NCI-H510A (cell line): ENCODE measurements around the gene PPARA.
A peak's percentile ranks its signal among the peaks of the same experiment; 100 is the strongest.

Source experiments
- DNase-seq: peaks from one replicate; lab custom pipeline; 2025; lab: John Stamatoyannopoulos, UW

The PPARA gene

DNA sequence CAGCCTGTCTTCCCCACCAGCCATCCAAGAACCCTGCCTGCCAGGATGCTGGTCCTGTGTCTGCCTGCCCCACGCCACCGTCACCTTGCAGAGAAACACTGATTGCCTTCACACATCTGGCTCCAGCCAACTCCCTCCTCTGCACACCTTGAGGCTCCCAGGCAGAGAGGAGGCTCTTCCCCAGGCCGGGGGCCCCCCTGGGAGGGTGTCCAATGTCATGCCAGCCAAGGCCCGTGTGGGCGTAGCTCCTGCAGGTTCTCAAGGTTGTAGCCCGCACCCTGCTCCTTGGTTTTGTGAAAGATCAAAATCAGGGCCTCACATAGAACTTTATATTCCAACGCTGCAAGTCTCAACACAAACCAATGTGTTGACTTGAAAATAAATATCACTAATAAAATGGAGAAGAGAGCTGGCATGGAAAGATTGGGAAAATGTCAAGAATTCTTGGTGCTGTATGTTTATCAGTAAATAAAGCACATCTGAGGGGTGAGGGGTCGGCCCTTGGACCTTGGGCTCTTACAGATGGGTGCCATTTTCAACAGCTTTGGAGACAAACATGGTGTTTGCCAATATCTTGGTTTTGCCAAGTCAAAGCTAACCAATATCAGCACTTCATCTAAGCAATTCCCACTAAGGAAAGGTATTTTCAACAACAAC is 6.7 kb upstream of the PPARA start:
- no peak for DNase-seq

DNA sequence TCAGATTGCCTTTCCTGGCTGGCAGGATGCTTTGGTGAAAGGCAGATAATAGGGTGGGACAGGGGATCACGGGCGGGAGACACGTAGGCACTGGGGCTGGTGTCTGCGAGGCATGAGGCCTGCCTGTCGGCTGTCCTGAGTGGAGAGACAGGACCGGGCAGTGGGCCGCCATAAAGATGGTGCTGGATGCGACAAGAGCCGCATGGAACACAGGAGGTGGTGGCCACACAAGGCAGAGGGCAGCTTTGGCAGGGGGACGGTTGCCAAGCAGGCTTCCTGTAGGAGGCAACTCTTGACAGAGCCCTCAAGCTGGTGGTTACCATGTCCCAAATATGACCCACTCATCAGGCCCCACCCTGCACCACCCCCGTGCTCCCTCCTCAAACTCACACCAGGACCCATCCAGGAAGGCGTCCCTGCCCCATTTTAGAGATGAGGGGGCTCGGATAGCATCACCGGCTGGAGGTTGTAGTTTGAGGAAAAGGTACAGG is 4.9 kb upstream of the PPARA start:
- DNase-seq = no peak

DNA sequence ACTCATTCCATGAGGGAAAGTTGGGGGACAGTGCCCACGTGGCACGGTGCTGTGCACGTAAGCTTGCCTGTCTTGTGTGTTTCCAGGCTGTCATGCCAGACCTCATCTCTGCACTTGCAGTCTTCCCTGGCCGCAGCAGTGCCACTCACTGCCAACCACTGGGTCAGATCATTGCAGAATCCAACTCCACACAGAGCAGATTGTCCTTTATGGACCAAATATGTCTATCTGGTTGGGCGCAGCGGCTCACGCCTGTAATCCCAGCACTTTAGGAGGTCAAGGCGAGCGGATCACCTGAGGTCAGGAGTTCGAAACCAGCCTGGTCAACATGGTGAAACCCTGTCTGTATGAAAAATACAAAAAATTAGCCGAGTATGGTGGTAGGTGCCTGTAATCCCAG is 4.4 kb upstream of the PPARA start:
- DNase-seq = no peak

DNA sequence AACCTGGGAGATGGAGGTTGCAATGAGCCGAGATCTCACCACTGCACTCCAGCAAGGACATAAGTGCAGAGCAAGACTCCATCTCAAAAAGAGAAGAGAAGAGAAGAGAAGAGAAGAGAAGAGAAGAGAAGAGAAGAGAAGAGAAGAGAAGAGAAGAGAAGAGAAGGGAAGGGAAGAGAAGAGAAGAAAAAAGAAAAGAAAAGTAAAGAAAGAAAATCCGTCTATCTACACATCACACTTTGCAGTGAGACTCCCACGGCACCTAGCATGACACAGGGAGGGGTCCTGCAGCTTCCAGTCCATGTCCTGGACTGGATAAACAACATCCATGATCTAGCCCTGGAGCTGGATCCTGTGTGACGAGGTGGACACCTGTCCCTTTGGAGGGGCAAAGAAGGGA is 4.0 kb upstream of the PPARA start:
- DNase-seq = no peak

DNA sequence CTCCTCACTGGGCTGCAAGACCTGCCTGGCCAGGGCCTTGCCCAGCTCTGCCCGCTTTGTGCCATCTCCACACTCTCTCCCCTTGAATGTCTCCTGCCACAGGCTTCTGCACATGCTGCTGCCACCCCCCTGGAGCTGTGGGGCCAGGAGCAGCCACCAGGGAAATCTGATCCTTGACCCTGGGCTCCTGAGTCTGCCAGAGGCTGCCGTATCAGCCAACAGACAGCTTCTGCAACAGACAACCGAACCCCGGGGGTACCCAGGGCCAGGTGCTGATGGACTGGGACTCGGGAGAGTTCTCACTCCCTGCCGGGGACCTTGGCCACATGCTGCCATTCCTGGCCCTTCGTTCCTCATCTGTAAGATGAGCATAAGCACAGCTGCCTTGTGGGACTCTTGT is 3.3 kb upstream of the PPARA start:
- DNase-seq = no peak

DNA sequence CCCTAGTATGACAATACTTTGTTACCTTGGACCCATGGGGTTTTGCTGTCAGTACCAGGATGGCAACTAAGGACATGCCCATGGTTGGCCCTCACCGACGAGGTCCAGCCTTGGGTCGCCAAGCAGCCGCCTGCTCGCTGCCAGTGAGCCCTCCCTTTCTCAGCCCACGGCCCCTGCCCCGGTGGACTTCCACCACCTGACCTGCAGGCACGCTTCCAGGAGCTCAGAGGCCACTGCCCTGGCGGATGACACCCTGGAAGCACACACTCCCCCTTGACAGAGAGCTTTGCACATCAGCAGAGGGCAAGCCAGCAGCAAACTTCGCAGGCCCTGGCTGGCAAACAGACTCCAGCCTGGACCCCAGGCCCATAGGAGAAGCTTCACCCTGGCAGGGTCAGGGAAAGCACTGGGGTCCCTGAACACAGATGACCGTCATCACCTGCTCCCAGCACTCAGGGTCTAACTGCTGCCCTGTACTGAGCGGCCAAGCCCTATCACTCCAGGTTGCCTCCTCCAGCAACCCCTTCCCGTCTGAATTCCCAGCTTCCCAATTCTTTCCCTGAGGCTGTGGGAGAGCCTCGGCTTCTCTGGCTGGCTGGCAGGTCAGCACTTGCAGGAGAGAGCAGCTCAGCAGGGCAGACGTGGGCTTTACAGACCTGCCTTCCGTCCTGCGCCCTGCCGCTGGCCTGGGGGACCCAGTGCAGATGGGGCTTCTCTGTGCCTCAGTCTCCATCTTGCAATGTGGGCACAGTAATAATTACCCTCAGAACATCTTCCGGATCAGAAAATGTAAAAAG is 2.7 kb upstream of the PPARA start:
- no peak for DNase-seq

DNA sequence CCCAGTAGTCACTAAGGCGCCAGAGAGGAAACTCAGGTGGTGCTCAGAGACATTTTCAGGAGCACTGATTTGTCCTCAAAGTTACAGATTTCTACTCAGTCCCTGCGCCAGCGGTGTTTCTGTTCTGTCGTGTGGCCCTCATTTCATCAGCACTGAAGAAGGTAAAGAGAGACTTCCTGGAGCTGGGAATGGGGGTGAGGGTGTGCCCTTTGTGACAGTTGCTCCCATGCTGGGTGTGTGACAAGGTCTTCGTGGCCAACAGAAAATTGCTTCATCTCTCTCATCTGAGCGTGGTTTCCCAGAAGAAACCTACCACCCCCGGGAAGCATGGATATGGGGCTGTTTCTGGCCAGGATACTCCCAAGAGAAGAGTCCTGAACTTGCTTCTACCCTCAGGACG is 2.0 kb upstream of the PPARA start:
- DNase-seq = no peak

DNA sequence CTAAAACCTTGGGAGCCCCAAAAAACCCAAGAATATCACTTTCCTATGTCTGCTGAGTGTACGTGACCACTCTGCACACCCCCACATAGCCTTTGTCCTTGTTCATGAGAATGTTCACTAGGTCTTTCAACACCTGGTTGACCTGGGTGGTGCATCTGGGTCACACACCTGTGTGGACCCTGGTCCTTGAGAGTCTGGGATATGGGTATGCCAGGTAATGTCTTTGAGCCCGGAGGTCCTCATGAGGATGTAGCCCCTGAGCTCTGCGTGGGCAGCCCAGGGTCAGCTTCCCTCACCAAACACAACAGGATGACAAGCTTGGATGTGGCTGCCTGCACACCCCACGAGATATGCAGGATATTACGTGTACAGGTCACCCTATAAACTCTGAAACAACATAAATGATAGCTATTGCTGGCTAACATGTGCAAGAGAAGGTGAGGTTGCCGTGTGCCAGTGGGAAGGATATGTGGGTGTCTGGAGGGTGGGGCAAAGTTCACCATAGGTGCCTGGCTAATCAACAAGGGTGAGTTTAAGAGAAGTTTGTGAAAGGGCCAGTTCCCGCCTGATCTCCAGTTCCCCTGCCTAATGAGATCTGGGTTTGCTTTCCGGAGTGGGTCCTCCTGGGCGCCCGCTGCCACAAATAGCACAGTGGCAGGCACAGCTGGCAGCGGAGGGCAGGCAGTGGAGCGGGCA is 1.4 kb upstream of the PPARA start:
- no peak for DNase-seq

DNA sequence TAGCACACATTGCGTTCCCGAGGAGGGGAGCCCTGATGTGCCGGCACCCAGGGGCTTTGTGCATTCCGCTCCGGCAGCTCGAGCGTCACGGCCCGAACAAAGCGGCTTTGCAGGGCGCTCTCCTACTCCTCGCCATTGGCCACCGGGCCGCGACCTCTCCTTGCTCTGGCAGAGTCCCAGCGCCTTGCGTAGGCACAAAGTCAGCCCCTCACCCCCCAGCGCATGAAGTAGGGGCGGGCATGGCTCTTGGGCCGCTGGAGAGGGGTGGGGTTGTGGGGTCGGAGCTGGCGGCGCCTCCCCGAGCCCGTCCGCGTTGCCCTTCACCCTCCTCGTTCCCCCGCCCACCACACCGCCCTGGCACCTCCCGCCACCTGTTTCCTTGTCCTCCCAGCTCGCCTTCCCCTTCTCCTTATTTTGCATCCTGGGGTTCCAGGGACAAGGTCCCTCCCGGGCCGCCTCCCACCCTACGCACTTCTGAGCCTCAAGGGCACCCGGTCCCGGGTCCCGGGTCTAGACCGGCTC is 753 bp upstream of the PPARA start:
- peak; percentile 26 for DNase-seq

DNA sequence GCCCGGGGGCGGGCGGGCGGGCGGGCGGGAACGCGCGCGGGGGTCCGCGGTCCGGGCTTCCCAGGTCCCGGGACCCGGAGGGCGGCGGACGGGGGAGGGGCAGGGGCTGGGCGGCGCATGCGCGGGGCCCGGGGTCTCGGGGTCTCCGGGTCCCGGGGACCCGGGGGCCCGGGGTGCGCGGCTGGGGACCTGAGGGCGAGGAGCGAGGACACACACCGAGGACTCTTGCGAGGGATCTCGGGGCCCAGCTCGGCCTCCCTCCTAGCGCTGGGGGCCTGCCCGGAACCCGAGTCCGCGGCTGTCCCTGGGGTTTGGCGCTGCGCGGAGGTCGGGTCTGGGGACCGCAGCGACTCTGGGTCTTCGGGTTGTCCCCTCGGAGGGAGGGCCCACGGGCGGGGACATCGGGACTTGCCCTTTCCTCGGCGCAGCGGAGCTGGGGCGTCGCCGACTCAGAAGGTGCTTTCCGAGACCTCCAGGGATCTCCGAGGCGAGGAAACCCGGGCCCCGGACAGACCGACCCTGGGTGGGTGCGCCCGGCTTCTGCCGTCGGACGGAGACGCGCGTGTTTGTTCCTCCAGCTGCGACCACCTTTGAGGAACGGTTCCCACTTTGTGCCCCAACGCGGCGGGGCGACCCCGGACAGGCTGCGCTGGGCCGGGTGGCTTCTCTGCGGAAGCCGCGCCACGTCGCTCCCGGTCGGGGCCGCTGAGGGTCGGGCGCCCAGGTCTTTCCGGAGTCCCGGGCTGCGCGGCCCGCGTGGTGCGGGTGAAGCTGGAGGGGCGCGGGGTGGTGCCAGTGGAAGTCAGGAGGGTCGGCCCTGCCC is 540 bp downstream of the PPARA start:
- no peak for DNase-seq

DNA sequence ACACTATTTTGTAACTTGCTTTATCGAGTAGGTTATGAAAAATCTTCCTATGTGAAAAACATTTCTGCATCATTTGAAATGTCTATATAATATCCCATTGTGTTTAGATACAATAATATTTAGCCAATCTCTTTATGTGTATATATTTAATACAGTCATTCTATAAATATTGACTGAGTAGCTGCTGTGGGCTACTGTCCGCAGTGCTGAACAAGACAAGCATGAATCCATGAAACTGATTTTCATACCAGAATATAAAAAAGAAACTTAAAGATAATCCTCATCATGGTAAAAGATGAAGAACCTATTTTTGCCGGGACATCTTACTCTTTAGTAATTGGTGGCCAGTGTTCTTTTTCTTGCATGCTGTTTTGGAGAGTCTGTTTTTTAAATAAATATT is 3.6 kb downstream of the PPARA start:
- DNase-seq = no peak

DNA sequence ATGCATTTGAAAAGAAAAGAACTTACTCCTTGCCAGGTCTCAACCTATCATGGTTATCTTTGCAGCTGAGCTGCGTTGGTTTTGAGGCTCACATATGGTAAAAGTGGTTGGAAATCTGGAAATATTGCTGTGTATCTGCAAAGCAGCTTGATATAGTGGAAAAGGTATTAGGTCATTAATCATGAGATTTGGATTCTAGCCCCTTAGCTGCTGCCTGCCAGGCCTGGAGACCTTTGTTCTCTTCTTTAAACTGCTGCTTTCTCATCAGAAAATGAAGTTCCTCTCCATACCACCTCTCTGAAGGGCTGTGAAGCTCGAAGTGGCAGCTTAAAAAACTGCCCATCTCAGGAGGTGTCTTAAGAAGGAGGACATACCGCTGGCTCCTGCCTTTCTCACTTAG is 5.7 kb downstream of the PPARA start:
- DNase-seq = no peak

DNA sequence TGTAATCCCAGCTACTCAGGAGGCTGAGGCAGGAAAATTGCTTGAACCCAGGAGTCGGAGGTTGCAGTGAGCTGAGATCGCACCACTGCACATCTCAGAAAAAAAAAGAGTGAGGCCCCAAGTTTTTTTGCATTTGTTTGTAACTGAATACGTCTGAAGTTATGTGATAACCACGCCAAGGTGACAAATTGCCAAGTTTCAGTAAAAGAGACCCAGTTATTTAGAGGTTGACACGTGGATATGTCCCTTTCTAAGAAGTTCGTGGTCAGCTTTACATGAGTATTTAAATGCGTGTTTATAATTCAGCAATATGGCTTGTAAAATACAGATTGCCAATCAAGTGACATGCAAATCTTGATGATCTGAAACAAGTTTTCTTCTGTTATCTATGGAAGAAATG is 8.0 kb downstream of the PPARA start:
- DNase-seq = no peak

DNA sequence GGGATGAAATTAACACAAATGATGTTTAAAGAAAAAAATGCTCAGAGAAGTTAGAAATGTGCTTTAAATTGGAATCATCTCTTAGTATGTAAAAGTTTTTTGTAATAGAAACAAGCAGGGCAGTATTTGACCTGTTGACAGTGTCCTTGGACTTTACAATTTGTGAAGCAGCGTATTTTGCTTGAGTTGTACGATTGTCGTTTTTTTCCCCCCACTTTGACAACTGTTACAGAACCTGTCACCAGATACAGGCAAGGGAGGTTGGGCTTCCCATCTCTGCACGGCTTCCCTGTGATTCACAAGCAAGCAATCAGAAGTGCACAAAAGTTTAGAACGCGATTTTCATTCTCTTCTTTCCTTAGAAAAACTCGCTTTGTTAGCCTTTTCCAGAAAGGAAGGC is 8.9 kb downstream of the PPARA start:
- DNase-seq = no peak

DNA sequence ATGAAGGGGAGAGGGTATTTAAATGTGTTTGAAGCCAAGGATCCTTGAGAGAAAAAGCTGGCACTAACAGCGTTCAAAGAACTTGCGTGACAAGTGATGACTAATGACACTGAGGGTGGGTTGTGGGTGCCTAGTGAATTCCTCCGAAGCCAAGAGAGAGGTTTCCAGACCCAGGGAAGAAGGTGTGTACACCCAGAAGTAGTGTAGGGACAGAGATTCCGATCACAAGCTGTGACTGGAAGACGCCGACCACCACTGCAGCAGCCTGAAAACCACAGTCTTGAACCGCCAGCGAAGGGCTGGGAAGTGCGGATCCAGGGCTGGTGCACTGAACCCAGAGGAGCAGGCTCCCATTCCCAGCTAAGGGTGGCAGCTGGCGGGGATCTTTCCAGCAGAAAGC is 9.5 kb downstream of the PPARA start:
- no peak for DNase-seq

DNA sequence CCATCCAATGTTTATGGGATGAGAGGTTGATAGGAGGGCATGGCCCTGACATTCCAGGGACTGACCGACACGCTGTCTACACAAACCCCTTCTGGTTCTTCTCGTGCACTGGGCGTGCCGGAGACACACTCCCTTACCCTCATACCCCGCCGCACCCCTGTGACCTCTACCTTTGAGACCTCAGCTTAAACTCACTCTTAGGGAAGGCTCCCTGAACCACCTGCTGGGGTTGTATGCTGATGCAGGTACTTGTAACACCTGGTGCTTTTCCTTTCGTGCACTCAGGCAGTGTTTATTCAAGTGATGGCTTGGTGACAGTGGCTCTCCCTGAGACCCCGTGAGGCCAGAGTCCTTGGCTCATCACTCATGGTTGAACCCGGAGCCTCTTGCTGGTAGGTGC is 12.0 kb downstream of the PPARA start:
- peak; percentile 66 for DNase-seq

DNA sequence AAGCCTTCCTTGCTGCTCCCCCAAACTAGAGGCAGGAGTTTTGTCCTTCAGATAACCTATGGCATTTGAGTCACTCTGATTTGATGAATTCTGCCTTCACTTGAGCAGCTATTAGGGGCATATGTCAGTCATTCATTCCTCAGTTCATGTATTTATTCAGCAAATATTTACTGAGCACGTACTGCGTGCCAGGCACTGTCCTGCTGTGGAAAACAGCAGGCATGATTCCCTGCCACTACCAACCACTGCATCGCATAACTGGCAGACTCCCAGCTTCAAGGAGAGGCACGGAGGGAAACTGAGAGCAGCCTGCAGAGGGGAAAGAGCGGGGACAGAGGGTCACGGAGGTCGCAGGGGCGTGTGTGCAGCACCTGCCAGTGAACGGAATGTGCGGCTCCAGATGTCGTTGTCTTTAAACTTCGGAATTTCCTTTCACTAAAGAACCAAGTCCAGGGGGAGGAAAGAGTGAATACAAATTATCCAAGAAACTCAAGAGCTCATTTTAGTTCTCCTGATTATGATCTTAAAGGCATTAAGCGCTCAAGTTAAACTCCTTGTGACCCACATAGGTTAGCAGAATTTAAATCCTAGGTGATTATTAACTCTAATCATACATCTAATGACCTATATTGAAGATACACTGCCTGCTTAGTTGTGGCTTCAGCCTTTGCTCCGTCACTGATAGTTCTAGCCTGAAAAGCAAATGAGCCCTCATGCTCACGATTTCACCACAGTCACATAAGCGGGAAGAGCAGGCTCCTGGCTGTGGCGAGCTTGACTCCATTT is 12.6 kb downstream of the PPARA start:
- DNase-seq = no peak

DNA sequence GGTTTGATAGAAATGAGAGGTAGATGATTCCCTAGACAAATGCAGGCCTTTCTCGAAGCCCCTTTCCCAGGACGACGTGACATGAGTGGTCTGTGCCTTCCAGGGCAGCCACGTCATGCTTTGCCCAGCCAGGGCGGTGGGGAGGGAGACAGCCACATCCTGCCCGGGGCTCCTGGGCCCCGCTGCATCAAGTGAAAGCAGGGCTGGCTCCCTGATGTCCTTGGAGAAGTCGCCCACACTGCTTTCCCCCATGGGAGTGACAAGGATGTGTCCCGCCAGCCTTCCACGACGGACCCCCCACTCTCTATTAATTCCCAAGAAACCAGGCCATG is 13.2 kb downstream of the PPARA start:
- no peak for DNase-seq

DNA sequence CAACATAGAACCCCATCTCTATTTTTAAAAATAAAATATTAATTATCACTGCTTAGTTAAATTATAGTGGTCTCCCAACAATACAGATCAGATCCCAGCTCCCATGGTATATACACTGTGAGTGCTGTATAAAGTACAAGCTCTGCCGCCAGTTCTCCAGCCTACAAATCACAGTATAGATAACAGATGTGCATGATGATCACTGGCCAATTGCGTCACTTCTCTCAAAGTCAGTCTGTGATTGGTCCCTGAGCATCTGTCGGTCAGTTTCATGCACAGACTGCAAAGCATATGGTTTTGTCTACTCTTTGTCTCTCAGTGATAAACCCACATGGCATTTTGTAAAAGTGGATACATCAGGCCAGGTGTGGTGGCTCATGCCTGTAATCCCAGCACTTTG is 15.7 kb downstream of the PPARA start:
- DNase-seq = no peak

DNA sequence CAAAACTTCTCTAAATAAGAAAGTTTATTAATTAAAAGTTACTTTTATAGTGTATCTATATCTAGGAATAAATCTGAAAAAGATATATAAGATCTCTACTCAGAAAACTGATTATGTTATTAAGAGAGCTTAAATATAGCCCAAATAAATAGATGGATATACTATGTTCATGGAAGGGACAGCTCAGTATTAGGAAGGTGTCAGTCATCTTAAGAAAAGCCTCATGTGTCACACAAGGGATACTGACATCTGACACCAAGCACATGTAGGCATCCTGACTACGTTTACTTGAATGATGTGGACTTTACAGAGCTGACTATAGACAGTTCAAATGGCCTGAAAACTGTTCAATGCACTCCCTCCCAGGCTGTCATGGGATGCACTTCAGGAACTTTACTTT is 19.3 kb downstream of the PPARA start:
- no peak for DNase-seq

DNA sequence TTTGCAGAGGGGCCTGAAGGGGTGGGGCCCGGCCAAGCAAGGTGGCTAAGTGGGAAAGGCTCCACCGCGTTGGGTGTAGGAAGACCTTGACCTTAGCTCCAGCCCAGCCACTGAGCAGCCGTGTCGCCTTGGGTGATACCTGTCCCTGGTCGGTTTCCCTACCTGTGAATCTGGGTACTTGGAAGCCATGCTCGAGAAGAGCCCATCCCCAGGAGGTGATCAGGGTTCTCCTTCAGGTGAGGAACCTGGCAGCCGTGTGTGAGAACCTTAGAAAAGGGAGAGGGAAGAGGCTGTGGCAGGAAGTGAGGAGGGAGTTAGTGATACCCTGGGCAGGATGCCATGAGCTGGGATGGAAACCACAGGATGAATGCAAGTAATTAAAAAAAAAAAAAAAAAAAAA is 21.6 kb downstream of the PPARA start:
- DNase-seq = no peak
